IgD-negative memory B cell (primary cell): Measurements from ENCODE around the gene PLEKHH1. TPM values are rescaled to one million over a fixed set of nuclear protein-coding genes. Genes with fewer than 3 reads are reported as not detected.

Experiments used
- H3K27ac Mint-ChIP-seq, 3 donors: one replicate each; pipeline ENCODE4 v1.8.0; 2020 to 2022; ENCODE audit warnings: mild to moderate bottlenecking in 3 of 3, mixed read lengths in 3 of 3, moderate library complexity in 1 of 3
- H3K27me3 Mint-ChIP-seq: one replicate; pipeline ENCODE4 v1.8.0; 2021; ENCODE audit warnings: mixed read lengths
- H3K36me3 Mint-ChIP-seq: one replicate; pipeline ENCODE4 v1.8.0; 2020; ENCODE audit warnings: mild to moderate bottlenecking, mixed read lengths
- H3K4me1 Mint-ChIP-seq, 3 donors: one replicate each; pipeline ENCODE4 v1.8.0; 2020 to 2022; ENCODE audit warnings: mixed read lengths in 3 of 3, mild to moderate bottlenecking in 1 of 3
- H3K4me3 Mint-ChIP-seq, 4 donors: one replicate each; pipeline ENCODE4 v1.8.0; 2020 to 2022; ENCODE audit warnings: mild to moderate bottlenecking in 4 of 4, mixed read lengths in 4 of 4, moderate library complexity in 3 of 4
- H3K9me3 Mint-ChIP-seq, 3 donors: one replicate each; pipeline ENCODE4 v1.8.0; 2020 to 2021; ENCODE audit warnings: mixed read lengths in 3 of 3, mild to moderate bottlenecking in 1 of 3
- polyA plus RNA-seq: library from polyadenylated mRNA; unstranded; fragments of 300-500 nt; fragmentation: Illumina TruSeq; gene quantifications from one replicate; pipeline ENCODE4 v1.2.3, GENCODE V29; 2021

The PLEKHH1 gene
- polyA plus RNA-seq, 1 donor from 2014 or later = not detected

DNA sequence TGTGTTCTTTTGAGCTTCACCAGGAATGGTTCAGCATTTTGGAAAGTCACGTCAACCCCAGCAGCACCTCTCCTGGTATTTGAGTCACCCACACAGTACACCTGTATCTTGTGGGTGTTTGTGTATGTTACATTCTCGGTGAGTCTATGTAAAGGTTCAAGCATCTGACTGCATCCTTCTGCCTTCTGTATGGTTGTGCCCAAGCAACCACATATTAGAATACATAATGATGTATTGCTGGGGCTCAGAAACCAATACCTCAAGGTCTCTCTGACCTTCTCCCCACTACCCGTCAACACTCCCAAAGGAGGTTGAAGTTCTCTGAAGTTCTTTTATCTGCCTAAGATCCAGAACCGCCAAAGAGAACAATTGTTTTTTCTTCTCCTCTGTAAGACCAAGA, 35.4 kb upstream of the PLEKHH1 start:
- Mint-ChIP-seq H3K4me3 (peak overlapping the region in 1 of 4 donors; percentile 22), H3K9me3 (peaks cover 2 to 6% (median 5%) of the 10 kb centered on the region in 3 donors), H3K27me3 (no peaks in the 10 kb centered on the region), H3K36me3 (peaks cover 9% of the 10 kb centered on the region), H3K4me1 (peaks cover 6 to 15% (median 7%) of the 10 kb centered on the region in 3 donors), H3K27ac (no peak overlapping the region)

DNA sequence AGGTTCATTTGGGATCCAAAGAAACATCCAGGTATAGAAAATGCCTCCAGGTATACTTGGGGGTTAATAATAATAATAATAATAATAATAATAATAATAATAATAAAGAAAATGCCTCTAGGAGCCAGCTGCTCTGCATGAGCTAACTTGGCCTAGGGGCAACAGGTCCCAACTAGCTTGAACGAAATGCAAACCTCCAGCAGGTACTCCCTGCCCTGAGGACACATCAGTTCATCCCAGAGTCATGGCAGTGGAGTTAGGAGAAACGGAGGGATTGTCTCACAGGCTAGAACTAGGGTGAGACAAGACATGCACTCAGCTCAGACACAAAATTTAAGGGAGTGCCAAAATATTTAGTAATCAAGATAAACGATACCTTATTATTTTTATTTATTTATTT, 32.1 kb upstream of the PLEKHH1 start:
- H3K27ac Mint-ChIP-seq = no peak overlapping the region
- peaks cover 0 to 4% (median 1%) of the 10 kb centered on the region in 3 donors for H3K4me1 Mint-ChIP-seq
- peaks cover 11% of the 10 kb centered on the region for H3K36me3 Mint-ChIP-seq
- H3K9me3 Mint-ChIP-seq = no peaks in the 10 kb centered on the region
- no peak overlapping the region for H3K4me3 Mint-ChIP-seq
- no peaks in the 10 kb centered on the region for H3K27me3 Mint-ChIP-seq

DNA sequence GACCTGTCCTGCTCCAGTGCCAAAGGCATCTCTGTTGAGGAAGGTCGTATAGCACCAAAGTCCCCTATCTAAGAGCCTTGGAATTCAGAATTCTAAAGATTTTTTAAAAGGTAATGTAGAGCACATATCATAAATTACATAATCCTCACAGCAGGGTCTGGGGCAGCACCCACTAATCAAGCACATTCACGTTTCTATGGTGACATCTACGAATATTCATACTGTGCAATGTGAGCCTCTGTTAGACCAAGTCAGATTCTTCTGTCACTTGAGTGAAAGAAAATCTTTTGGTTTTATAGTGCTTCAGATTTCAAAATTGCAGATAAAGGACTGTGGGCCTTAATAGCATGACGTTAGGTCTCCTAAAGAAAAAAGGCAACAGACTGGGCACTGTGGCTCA, 31.4 kb upstream of the PLEKHH1 start:
- Mint-ChIP-seq H3K4me3 (no peak overlapping the region), H3K4me1 (peaks cover 0 to 4% (median 1%) of the 10 kb centered on the region in 3 donors), H3K27me3 (no peaks in the 10 kb centered on the region), H3K36me3 (peaks cover 11% of the 10 kb centered on the region), H3K9me3 (no peaks in the 10 kb centered on the region), H3K27ac (no peak overlapping the region)

DNA sequence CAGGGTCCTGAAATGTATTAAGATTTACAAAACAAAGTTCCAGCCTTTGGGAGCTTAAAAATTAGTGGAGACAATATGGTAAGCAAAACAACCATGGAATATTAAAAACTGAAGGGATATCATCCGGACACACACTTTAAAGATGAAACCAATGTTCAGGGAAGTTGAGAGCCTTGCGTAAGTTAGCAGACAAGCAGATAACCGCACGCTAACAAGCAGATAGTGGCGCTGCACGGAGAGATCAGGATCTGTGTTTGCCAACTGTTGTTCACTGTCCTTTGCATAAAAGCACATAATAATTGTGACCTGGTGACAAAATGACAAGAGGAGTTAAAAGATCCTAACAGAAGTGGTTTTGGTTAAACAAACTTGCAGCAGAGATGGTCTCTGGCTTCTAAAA, 30.2 kb upstream of the PLEKHH1 start:
- Mint-ChIP-seq H3K27ac (no peak overlapping the region), H3K9me3 (no peaks in the 10 kb centered on the region), H3K4me1 (peaks cover 0 to 3% (median 3%) of the 10 kb centered on the region in 3 donors), H3K4me3 (no peak overlapping the region), H3K27me3 (no peaks in the 10 kb centered on the region), H3K36me3 (peaks cover 9% of the 10 kb centered on the region)

DNA sequence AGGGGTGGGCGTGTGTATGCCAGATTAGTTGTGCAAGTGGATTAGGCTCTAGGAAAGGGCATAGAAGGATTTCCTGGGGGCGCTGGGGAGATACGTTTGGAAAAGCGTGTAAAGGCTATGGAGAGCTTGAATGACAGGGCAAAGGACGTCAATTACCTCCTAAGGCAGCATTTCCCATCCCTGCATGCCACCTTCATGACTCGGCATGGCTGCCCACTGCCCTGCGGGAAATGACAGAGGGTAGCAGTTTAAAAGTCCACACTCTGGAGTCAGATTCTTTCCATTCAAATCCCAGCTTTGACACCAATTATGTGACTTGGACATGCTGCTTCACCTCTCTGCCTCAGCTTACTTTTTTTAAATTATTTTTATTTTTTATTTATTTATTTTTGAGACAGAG, 29.8 kb upstream of the PLEKHH1 start:
- Mint-ChIP-seq H3K4me3 (no peak overlapping the region), H3K27me3 (no peaks in the 10 kb centered on the region), H3K4me1 (peaks cover 0 to 3% (median 0%) of the 10 kb centered on the region in 3 donors), H3K9me3 (no peaks in the 10 kb centered on the region), H3K27ac (no peak overlapping the region), H3K36me3 (peaks cover 9% of the 10 kb centered on the region)

DNA sequence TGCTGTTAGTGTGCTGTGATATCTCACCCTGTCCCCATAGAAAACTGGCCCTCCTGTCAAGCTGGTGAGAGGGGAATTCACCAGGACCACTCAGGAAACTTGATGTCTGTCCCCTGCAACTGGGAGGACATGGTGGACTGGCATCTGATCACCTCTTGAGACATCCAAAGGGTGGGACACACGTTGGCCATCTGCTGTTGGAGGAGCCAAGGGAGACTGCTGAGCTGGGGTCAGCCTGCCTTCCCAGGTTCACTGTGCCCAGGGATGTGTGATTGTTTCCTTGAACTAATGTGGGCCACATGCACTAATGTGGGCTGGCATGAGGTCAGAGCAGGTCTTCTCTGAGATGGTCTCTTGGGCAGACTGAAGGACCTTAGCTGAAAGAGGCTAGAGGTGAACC, 27.8 kb upstream of the PLEKHH1 start:
- H3K4me3 Mint-ChIP-seq = no peak overlapping the region
- H3K9me3 Mint-ChIP-seq = no peaks in the 10 kb centered on the region
- H3K36me3 Mint-ChIP-seq = peaks cover 9% of the 10 kb centered on the region
- H3K4me1 Mint-ChIP-seq = peaks cover 0 to 5% (median 2%) of the 10 kb centered on the region in 3 donors
- H3K27me3 Mint-ChIP-seq = no peaks in the 10 kb centered on the region
- peak overlapping the region in 1 of 3 donors; percentile 35 for H3K27ac Mint-ChIP-seq

DNA sequence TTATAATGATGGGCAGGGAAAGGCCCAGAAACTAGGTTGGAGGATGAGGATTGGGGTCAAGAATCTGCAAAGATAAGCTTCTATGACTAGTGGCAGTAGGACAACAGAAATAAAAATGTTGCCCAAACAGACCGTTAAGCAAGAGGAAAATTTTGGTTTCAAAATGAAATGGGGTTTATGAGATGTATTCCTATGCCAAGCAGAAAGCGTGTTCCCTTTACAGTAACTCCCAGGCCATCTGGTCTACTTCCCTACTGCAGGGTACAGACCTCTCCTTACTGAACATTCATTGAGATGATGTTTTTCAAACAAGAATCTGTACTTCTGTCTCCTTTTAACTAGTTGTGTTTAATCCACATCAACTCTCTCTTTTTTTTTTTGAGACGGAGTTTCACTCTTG, 24.1 kb upstream of the PLEKHH1 start:
- Mint-ChIP-seq H3K27me3 (no peaks in the 10 kb centered on the region), H3K27ac (peak overlapping the region in 1 of 3 donors; percentile 22), H3K9me3 (no peaks in the 10 kb centered on the region), H3K4me1 (peaks cover 12 to 17% (median 13%) of the 10 kb centered on the region in 3 donors), H3K4me3 (no peak overlapping the region), H3K36me3 (peaks cover 9% of the 10 kb centered on the region)

DNA sequence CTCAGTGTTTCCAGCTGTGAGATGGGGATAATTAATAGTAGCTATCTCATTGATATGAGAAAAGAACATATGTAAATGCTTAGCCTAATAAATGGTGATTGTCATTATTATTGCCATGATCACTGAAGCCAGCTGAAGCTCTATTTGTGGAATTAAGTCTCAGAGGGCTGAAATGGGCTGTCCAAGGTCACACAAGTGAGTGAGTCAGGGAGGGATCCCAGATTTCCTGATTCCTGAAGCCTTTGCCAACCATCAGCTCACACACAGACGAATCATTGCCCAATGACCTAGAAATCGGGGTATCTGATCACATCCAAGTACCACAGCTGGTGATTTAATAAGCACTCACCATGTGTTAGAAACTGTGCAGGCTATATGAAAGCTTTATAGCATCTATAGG, 23.0 kb upstream of the PLEKHH1 start:
- H3K9me3 Mint-ChIP-seq = no peaks in the 10 kb centered on the region
- H3K4me3 Mint-ChIP-seq = peak overlapping the region in 1 of 4 donors; percentile 63
- H3K27ac Mint-ChIP-seq = peak overlapping the region in 1 of 3 donors; percentile 36
- no peaks in the 10 kb centered on the region for H3K27me3 Mint-ChIP-seq
- H3K4me1 Mint-ChIP-seq = peaks cover 13 to 19% (median 16%) of the 10 kb centered on the region in 3 donors
- H3K36me3 Mint-ChIP-seq = peaks cover 6% of the 10 kb centered on the region

DNA sequence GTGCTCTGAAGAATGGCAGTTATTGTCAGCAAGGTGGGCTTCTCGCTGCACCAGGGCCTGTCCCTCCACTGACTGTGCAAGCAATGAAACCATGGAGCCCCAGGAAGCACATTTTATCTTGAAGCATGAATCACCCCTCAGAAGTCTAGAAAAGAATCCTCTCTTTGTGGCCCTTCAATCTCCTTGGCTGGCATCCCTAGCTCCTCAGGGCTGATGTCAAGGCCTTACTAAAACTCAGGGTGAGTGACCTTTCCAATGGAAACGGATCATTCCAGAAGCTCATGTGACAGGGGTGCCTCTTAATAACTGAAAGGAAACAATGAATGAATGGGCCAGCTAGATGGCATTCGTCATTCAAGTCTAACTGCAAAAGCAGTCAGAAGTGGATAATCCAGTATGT, 22.3 kb upstream of the PLEKHH1 start:
- H3K4me1 Mint-ChIP-seq = peaks cover 17 to 22% (median 19%) of the 10 kb centered on the region in 3 donors
- H3K4me3 Mint-ChIP-seq = peak overlapping the region in 1 of 4 donors; percentile 63
- peak overlapping the region in 2 of 3 donors; percentile 36 to 53 for H3K27ac Mint-ChIP-seq
- no peaks in the 10 kb centered on the region for H3K9me3 Mint-ChIP-seq
- peaks cover 5% of the 10 kb centered on the region for H3K36me3 Mint-ChIP-seq
- no peaks in the 10 kb centered on the region for H3K27me3 Mint-ChIP-seq

DNA sequence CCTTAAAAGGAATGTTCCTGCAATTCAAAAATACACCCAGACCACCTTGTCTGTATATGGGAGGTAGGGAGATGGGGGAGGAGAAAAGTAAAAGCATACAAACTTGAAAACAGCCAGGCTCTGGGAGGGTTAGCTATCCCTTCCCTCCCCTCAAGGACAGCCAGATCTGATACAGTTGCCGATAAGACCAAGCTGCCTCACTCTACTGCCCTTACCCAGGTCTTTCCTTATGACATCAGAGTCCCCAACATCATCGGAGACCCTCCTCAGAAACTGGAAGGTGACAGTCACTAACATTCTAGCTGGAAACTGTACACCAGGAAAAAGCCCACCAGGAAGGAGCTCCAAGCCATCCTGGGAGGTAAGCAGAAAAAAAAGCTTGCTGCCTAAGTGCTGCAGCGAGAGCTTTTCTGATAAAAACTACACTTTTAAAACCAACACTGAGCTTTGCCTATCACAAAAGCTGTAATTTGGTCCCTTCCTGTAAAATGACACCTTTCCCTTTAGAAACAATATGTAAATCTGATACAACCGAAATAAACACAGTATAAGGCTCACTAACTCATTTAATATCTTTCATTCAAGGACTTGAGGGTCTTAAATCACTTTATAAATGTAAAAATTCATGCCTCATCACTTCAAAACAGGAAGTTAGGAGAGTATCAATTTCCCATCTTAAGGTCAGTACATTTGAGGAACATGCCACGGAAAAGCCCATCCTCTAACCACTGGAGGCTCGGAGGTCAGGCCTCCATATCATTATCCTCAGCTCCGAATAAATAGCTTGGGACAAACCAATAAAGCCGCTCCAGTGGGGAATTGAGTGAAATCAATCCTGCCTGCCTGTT, 20.4 kb upstream of the PLEKHH1 start:
- no peaks in the 10 kb centered on the region for H3K9me3 Mint-ChIP-seq
- peak overlapping the region in 2 of 3 donors; percentile 94 for H3K27ac Mint-ChIP-seq
- peaks cover 25 to 34% (median 32%) of the 10 kb centered on the region in 3 donors for H3K4me1 Mint-ChIP-seq
- peak overlapping the region in 2 of 4 donors; percentile 95 to 96 for H3K4me3 Mint-ChIP-seq
- no peaks in the 10 kb centered on the region for H3K27me3 Mint-ChIP-seq
- peaks cover 5% of the 10 kb centered on the region for H3K36me3 Mint-ChIP-seq

DNA sequence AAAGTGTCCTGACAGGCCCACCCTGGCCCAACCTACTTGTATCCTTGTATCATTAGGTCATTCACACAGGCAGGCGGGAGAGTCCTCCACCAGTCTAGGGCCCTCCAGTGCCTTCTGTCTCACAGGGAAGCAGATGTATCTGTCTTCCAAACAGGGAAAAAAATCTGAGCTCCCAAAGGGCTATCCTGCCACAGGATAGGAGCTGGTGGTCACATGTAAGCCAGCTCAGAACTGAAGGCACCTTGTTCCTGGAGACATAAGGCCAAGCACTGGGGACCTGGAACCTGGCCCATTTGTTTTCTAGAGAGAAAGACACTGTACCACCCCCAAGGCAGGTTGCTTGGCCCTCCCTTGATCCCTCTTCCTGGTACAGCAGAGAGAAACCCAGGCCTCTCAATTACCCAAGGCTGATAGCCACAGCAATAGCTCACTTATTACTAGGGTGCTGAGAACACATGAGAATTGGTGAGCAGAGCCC, 19.4 kb upstream of the PLEKHH1 start:
- peaks cover 3% of the 10 kb centered on the region for H3K36me3 Mint-ChIP-seq
- H3K27ac Mint-ChIP-seq = peak overlapping the region; percentile 90 to 94 (median 94)
- H3K4me1 Mint-ChIP-seq = peaks cover 25 to 34% (median 32%) of the 10 kb centered on the region in 3 donors
- no peaks in the 10 kb centered on the region for H3K9me3 Mint-ChIP-seq
- peak overlapping the region; percentile 89 to 96 (median 94) for H3K4me3 Mint-ChIP-seq
- H3K27me3 Mint-ChIP-seq = no peaks in the 10 kb centered on the region

DNA sequence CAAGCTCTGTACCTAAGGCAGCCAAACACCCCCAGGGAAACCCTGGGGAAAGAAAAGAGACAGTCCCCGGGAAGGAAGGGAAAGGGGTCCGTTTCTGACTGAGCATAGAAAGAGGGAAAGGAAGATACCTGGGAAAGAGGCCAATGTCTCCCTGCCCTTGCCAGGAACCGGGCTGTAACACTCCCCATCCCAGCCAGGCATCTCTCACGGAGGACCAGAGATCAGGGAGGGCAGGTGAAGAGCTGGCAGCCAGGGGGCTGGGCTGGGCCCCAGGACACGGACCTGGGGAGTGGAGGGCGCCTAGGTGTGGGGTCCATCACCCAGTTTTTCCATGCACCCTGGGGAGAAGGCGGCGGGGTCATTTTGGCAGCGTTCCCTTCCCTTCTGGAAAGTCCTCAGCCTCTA, 18.9 kb upstream of the PLEKHH1 start:
- Mint-ChIP-seq H3K4me3 (peak overlapping the region; percentile 89 to 96 (median 94)), H3K4me1 (peaks cover 25 to 34% (median 32%) of the 10 kb centered on the region in 3 donors), H3K27ac (peak overlapping the region; percentile 90 to 94 (median 94)), H3K9me3 (no peaks in the 10 kb centered on the region), H3K27me3 (no peaks in the 10 kb centered on the region), H3K36me3 (no peaks in the 10 kb centered on the region)

DNA sequence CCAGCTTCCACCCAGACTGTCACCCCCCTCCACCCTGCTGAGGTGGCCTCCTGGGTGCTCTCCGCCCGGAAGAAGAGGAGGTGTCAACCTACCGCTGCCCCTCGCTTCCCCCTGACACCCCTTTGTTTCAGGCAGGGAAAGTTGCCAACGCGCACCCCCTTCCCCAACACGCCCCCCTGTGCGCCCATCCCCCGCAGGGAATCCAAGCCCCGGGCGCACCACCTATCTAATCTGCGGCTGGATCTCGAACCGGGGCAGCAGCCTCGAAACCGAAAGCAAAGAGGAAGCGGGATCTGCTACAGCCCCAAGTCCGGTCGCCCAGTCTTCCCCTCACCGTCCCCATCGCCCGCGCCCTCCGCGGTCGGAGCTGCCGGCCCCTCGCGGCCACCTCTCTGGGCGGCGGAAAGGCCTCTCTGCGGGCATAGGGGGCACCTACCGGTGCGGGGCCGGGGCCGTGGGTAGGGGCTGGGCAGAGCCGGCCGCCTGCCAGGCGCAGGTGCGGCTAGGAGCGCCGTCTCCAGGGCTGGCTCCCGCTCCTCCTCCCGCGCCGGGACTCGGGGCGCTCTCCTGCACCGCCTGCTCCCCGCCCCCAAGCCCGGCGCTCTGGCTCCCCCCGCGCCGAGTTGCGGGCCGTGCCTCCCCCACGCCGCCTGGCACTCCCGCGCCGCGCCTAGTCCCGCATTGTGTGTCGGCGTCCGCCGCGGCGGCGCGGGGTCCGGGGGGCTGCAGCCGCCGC, 18.3 kb upstream of the PLEKHH1 start:
- peak overlapping the region; percentile 67 to 90 (median 71) for H3K27ac Mint-ChIP-seq
- peak overlapping the region; percentile 89 to 96 (median 94) for H3K4me3 Mint-ChIP-seq
- H3K36me3 Mint-ChIP-seq = no peaks in the 10 kb centered on the region
- peaks cover 25 to 34% (median 32%) of the 10 kb centered on the region in 3 donors for H3K4me1 Mint-ChIP-seq
- no peaks in the 10 kb centered on the region for H3K27me3 Mint-ChIP-seq
- no peaks in the 10 kb centered on the region for H3K9me3 Mint-ChIP-seq

DNA sequence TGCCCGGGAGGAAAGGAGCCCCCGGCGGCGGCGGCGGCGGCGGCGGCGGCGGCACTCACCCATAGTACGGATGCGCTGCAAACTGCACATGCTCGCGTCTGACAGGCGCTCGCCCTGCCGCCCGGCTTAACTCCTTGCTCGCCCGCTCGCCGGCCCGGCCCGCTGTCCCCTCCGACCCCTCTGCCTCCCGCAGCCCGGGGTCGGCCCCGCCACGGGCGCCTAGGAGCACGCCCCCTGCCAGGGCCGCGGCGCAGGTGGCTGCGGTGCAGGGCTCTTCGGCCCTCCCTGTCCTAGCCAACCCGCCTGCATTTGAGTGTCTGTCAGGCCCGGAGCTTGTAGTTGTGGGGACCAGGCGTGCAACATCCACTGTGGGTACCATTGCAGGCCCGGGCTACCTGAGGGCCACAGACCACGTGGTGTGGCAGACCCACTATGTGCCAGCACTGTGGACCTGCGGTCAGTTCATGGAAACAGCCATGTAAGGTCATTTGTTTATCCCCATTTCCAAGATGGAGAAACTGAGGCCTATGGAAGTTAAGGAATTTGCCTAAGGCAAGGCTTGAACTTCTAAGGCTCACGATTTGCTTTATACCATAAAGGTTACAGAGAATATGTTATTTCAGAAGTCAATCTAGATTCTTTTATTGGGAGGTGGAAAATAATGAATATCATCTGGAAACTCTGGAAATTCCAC, 17.6 kb upstream of the PLEKHH1 start:
- Mint-ChIP-seq H3K4me3 (peak overlapping the region; percentile 85 to 93 (median 88)), H3K36me3 (no peaks in the 10 kb centered on the region), H3K9me3 (no peaks in the 10 kb centered on the region), H3K27me3 (peaks cover 1% of the 10 kb centered on the region), H3K4me1 (peaks cover 22 to 32% (median 30%) of the 10 kb centered on the region in 3 donors), H3K27ac (peak overlapping the region in 2 of 3 donors; percentile 50 to 63)
